ENCODE results near the gene TNFSF9.
"Not testable (repeated sequence)": the region's sequence is repeated elsewhere in the genome, so short reads cannot be mapped to it uniquely, and the experiment has no call there.

Gene TNFSF9

DNA sequence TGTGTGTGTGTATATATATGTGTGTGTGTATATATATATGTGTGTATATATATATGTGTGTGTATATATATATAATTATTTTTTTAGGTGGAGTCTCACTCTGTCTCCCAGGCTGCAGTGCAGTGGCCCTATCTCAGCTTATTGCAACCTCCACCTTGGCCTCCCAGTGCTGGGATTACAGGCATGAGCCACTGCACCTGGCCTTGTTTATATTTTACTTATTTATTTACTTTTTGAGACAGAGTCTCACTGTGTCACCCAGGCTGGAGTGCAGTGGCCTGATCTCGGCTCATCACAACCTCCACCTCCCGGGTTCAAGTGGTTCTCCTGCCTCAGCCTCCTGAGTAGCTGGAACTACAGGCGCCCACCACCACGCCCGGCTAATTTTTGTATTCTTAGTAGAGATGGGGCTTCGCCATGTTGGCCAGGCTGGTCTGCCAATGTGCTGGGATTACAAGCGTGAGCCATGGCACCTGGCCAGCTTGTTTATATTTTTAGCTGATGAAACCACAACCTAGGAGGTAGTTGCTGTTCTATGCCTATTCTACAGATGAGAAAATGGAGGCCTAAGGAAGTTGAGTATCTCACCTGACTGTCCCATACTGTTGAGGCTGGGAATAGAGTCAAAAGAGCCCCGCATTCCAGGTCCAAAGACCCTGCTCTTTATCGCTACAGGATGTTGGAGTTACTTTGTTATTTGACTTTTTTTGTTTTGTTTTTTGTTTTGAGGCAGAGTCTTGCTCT is 22.6 kb upstream of the TNFSF9 start:
- DNase-seq, result not testable (repeated sequence)

DNA sequence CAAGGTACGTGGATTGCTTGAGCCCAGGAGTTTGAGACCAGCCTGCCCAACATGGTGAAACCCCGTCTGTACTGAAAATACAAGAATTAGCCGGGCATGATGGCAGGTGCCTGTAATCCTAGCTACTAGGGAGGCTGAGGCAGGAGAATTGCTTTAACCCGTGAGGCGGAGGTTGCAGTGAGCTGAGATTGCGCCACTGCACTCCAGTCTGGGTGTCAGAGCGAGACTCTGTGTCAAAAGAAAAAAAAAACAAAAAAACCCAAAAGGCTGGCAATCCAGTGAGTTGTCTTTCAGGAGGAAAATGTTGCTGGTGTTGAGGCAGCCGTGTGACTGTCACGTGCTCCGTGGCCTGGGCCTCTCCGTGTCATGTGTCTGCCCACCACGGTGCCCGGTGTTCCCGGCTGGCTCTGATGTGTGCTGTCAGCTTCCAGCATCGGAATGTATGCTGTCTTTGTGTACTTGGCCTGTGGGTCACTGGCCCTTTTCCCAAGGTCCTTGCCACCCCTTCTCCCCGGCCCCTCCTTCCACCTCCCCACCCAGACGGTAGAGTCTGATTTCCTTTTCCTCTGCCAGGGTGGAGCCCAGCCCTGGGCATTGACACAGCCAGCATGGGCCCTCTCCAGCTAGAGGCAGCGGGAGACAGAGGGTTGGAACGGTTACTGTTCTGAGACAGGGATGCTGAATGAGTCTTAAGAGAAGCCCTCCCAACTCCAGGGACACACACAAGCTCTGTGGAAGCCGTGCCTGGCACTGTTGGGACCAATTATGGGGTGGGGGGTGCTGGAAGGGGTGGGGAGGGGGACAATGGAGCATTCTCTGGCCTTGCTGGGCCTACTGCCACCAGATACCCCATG is 21.5 kb upstream of the TNFSF9 start:
- DNase-seq, result no peak

DNA sequence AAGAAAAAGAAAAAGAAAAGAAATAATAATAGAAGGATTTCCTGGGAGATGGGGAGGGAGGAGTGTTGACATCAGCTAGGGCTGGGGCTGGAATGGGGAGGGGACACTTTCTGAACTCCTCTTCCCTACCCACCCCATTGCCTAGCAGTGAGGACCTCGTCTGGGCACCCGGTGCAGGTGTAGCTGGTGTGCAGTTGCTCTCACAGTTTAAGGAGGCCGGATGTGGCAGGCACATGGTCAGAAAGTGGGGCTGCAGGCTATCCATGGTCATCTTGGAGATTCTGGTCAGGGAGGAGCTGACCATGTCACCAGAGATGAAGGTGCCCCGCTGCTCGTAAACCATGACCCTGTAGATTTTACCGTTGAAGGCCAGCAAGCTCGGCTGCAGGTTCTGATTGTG is 20.2 kb upstream of the TNFSF9 start:
- no peak for DNase-seq

DNA sequence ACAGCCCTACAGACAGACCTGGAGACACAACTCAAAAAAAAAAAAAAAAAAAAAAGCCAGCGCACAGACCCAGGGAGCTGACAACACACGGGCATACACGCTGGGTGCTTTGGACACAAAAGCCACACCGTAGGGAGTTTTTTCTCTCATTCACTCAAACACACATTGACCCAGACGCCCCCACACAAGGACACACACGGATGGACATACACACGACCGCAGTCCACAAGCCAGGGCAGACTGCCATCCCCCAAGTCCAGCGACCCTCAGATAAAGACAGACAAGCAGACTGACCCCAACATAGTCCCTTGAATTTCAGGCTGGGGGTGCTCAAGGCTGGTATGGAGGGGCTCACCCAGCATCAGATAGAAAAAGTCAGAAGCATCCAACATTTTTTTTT is 16.7 kb upstream of the TNFSF9 start:
- no peak for DNase-seq

DNA sequence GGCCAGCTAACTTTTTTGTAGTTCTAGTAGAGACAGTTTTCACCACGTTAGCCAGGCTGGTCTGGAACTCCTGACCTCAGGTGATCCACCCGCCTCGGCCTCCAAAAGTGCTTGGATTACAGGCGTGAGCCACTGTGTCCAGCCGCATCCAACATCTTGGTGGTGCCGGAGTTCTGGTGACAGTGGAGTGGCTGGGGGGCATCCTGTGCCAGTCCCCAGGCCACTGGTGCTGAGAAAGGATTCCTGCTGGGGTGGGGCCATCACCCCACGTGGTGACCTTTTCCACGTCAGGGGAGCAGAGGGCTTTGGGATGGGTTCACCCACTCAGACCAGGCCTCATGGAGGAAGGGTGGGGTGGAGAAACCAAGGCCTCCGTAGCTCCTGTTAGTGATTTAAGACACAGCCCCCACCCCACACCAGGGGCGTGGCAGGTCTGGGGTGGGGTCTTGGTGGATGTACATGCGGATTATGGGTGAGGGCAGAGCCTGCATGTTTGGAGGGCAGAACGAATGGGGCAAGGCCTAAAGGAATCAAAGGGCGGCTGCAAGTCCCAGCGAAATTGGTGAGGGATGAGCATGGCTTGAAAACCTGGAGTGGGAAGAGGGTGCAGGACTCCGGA is 15.8 kb upstream of the TNFSF9 start:
- DNase-seq, result no peak

DNA sequence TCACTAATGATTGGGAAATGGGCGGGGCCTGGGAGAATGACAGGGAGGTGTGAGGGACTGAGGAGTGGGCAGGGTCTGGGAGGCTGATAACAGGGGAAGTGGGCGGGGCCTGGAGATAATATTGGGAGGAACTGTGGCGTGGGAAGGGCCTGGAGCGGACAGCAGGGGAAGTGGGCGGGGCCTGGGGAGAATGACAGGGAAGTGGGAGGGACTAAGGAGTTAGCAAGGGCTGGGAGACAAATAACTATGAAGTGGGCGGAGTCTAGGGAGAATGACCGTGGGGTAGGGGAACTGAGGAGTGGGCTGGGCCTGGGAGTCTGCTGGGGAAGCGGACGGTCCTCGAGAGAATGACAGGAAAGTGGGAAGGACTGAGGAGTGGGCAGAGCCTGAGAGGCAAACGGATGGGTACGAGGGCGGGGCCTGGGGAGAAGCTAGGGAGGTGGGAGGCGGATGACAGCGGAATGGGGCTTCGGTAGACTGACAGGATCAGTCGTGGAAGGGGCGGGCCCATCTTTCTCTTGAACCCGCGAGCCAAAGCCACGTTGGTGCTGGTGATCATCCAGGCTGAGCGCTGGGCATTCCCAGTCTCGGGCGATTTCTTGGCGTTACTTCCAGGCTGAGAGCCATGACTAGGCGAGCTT is 14.7 kb upstream of the TNFSF9 start:
- peak; percentile 62 for DNase-seq

DNA sequence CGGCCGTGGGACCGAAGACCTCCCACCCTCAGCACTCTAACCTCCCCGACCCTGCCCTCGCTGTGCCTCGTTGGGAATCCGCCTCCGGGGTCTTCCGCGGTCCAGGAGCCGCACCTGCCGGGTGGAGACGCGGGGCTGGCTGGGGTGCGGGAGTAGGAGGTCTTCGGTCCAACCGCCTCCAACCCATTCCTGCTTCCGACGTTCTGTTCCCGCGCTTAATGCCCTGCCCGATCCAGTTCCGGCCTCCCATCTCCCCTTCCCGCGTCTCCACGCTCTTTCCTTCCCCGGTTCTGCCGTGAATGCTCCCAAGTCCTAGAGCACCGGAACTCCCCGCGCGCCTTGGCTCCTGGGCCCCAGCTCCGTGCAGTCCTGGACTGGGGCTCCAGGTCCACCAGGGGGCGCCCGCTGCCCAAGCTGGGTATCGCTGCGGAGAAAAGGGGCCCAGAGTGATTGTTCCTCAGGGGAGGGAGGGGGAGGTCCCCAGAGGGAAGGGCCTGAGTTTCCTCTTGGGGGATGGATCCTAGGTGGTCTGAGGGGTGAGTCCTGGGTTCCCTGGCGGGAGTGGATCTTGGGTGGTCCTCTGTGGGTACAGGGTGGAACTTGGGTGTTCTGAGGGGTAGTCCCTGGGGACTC is 14.1 kb upstream of the TNFSF9 start:
- DNase-seq, result peak; percentile 94

DNA sequence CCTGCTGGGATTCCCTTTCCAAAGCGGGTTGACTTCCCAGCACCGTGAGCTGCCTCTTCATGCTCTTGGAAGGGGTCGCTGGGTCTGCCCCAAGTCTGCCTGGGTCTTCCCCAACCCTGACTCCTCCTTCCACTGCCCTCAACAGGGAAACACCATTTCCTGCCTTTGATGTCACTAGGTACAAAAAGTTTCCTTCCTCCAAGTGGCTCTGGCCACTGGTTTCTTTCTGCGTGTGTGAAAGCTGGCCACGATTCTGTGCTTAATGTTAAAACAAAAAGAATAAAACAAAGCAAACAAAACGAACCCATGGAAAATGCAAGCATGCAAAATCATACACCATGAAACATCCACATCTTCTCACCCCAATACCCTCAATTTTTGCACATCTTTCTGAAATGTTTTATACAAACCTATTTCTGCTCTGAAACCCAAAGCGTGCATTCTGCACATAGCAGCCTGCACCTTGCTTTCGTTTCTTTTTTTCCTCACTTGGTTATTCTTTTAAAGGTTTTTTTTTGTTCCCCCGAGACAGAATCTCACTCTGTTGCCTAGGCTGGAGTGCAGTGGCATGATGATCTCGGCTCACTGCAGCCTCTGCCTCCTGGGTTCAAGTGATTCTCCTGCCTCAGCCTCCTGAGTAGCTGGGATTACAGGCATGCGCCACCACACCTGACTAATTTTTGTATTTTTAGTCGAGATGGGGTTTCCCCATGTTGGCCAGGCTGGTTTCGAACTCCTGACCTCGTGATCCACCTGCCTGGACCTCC is 12.5 kb upstream of the TNFSF9 start:
- DNase-seq, result no peak

DNA sequence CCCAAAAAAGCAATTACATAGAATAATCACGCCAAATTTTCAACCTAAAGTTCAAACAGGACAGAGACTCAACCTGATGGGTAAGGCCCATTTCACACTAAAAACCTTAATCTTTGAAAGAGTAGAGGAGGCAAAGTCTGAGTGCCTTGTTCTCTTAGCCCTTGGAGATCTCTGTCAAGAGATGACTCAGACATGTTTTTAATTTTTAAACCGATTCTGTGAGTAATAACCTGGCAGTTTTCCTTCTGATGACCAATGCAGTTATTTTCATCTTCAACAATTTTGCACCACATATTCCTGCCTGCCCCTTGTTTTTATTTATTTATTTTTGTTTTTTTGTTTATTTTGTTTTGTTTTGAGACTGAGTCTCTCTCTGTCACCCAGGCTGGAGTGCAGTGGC is 11.5 kb upstream of the TNFSF9 start:
- DNase-seq, result no peak

DNA sequence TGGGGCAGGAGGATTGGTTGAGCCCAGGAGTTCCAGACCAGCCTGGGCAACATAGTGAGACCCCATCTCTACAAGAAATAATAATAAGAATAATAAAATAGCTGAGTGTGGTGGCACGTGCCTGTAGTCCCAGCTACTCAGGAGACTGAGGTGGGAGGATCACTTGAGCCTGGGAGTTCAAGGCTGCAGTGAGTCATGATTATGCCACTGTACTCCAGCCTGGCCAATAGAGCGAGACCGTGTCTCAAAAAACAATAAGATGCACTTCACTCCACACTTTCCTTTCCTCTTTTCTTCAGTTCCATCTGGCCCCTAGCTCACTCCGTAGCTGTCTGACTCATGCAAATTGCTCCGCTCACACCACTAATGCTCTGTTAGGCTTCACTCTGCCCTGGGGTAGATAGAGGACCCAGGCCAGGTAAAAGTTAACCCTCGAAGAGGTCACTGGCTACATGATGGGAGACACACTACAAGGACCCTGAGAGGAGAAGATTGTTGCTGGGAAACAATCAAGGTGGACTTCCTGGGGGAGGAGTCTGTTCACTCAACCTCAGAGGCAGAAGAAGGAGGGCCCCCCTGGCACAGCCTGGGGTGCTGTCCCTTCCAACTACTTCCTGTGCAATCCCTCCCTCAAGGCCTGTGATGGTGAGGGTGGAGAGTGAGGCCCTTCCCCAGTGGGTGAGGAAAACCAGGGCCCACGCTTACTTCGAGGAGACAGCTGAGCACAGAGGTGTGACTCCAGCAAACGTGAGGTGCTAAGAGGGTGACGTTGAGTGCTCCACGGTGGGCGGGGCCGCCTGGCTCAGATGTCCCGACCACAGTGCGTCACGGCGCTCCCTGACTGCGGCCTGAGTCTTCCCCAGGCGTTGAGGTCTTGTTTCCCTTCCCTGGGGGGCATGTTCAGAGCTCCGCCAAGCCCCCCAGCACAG is 8.8 kb upstream of the TNFSF9 start:
- no peak for DNase-seq

DNA sequence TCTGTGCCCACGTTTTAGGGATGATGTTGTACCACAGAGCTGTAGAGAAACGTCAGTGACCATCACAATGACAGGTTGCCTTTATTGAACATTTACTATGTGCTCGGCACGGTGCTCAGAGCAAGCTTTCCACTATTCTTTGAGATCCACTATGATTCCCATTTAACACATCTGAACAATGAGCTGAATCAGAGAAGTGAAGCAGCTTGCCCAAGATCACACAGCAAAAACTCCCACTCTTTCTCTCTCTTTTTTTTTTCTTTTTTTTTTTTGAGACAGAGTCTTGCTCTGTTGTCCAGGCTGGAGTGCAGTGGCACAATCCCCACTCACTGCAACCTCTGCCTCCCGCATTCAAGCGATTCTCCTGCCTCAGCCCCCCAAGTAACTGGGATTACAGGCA is 8.1 kb upstream of the TNFSF9 start:
- DNase-seq, result no peak

DNA sequence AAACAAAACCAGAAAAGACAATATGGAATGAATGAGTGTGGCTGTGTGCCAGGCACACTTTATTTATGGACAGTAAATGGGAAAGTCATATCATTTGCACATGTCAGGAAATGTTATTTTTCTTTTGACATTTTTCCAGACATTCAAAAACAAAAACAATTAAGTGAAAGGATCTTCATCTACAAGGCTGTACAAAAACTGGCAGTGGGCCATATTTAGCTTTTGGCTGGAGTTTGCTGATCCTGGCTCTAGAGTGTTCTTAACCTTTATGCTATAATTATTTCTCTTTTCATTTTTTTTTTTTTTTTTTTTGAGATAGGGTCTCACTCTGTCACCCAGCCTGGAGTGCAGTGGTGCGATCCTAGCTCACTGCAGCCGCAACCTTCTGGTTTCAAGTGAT is 6.5 kb upstream of the TNFSF9 start:
- DNase-seq, result no peak

DNA sequence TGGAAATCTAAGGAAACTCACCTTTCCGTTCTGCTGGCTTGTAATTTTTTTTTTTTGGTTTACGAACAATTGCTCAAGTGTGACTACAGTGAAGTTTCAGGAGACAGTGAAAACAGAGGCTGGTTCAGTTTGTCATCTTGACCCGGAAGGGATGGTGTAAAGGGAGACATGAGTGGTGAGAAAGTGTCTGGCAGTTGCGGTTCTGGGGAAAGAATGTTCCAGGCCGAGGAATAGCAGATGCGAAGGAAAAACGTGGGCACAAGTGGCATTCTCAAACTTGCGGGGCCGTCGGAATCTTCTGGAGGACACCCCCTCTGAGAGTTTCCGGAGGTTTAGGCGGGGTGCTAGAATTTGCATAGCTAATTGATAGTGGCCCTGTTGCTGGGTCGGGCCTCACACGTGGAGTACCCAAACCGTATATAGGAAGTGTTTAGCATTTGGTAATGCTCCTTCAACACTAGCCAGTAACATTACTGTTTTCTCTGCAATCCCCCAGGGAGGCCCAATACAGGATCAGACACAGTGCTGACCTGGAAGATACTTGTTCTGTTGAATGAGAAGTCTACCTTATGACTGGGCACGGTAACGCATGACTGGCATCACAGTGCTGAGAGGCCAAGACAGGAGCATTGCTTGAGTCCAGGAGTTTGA is 2.8 kb upstream of the TNFSF9 start:
- DNase-seq, result no peak

DNA sequence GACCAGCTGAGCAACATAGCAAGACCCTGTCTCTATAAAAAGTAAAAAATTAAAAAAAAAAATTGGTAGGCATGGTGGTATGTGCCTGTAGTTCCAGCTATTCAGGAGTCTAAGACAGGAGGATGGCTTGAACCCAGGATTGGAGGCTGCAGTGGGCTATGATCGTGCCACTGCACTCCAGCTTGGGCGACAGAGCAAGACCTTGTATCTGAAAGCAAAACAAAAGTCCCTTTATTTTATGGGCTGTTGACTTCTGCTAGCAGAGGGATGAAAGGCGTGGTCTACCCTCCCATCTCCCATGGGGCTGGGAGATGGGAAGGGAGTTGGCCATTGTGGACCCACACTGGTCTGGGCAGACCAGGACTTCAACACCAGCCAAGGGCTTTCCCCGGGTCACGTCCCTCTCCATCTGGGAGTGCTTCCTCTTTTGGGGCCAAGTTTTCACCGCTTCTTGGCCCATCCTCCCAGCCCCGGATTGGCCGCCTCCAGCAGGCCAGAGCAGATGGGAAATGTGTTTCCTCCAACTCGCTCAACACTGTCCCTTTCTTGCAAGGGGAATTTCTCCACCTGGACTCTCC is 2.2 kb upstream of the TNFSF9 start:
- DNase-seq, result no peak

DNA sequence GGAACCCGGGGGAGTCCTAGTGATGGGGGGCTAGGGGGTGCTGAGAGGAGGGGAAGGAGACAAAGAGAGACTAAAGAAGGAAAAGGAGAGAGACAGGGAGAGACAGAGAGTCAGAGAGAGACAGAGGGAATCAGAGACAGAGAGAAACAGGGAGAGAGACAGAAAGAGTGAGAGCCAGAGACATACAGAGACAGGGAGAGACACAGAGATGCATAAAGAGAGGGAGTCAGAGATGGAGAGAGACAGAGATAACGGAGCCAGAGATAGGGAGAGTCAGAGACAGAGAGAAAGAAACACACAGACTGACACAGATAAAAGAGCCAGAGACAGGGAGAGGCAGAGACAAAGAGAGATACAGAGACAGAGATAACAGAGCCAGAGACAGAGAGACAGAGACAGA is 1.5 kb upstream of the TNFSF9 start:
- DNase-seq, result no peak

DNA sequence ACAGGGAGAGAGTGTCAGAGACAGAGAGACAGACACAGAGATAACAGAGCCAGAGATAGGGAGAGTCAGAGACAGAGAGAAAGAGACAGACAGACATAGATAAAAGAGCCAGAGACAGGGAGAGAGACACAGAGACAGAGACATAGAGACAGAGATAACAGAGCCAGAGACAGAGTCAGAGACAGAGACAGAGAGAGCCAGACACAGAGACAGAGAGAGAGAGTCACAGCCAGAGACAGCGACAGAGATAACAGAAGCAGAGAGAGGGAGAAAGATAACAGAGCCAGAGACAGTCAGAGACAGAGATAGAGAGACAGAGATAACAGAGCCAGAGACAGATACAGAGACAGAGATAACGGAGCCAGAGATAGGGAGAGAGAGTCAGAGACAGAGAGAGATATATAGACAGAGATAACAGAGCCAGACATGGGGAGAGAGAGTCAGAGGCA is 865 bp upstream of the TNFSF9 start:
- DNase-seq, result no peak

DNA sequence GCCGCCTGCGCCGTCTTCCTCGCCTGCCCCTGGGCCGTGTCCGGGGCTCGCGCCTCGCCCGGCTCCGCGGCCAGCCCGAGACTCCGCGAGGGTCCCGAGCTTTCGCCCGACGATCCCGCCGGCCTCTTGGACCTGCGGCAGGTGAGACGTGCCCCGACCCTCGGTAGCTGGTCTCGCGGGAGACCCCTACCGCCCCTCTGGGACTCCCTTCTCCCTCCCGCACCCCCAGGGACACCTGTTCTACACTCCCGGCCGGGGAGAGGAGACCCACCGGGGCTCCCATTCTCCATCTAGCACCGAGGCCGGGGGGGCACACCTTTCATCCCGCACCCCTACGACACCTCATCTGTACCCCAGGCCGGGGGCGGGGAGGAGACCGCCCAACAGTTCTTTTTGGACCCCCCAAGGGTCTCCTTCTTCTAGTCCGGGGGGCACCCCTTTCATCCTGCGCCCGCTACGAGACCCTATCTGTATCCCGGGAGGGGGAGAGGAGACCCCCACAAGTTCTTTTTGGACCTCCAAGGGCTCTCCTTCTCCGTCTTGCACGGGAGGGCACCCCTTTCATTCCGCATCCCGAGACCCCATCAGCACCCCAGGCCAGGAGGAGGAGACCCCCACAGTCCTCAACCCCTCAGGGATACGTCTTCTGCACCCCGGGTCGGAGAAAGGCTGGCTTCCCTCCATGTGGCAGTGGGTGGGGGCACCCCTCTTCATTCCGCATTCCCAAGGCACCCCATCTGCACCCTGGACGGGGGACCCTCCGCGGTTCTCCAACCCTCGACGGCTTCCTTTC is 533 bp downstream of the TNFSF9 start:
- DNase-seq, result no peak

DNA sequence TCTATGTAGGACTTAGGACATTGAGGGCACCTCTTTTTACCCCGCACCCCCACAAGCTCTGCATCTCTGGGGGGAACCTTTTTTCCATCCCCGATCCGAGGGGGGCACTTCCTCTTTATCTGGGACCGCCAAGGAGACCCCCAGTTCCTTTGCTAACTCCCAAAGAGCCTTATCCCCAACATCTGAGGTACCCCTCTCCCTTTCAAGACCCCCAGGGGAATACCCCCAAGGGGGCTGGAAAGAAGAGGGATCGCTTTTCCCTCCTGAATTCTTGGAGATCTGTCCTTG is 1.1 kb downstream of the TNFSF9 start:
- DNase-seq, result no peak

DNA sequence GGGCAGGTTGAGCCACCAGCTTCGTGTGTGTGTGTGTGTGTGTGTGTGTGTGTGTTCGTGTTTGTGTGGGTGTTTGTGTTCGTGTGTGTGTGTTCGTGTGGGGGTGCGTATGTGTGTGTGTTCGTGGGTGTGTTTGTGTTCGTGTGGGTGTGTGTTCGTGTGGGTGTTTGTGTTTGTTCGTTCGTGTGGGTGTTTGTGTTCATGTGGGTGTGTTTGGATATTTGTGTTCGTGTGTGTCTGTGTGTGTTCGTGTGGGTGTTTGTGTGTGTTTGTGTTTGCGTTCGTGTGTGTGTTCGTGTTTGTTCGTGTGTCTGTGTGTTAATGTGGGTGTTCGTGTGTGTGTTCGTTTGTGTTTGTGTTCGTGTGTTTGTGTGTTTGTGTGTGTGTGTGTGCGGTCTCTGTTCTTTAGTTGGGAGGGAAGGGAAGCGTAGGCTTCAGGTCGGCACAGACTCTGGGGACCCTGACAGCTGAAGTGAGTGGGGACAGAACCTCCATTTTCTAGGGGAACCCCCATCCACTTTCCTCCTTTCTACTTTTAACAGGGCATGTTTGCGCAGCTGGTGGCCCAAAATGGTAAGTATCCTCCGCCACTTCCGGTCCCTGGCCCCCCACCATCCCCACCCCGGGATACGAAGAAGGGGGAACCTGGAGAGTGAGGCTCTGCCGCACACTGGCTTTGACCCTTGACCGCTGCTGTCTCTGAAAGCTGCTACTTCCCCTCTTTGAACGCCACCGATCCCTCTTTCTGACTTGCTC is 1.6 kb downstream of the TNFSF9 start:
- no peak for DNase-seq

Data from activated naive CD4-positive, alpha-beta T cell treated with anti-CD3 and anti-CD28 coated beads, Interleukin-2, amount 50 U/mL, for 16 hours (primary cell).